GM19328 (cell line): ENCODE measurements around the gene EMC9.
"Not testable (repeated sequence)": the region's sequence is repeated elsewhere in the genome, so short reads cannot be mapped to it uniquely, and the experiment has no call there.

Source experiments
- ATAC-seq: cut with Tn5 transposase; IDR thresholded peaks from one replicate; pipeline ENCODE4 v1.9.1; 2021; ENCODE audit warnings: mild to moderate bottlenecking, moderate library complexity; ENCODE audit not compliant: unreplicated experiment

The EMC9 gene

GRCh38 chr14:24110523-24110922 is 30.9 kb downstream of the EMC9 start:
- no peak for ATAC-seq

GRCh38 chr14:24110060-24110459 is 31.3 kb downstream of the EMC9 start:
- ATAC-seq, result no peak

GRCh38 chr14:24108336-24108874 is 33.0 kb downstream of the EMC9 start:
- ATAC-seq, result peak; percentile 33

- no peak for ATAC-seq
Observed at GRCh38 chr14:24106672-24107271, 34.6 kb downstream of the EMC9 start.

- ATAC-seq, result not testable (repeated sequence)
Observed at GRCh38 chr14:24105609-24106239, 35.7 kb downstream of the EMC9 start.

GRCh38 chr14:24103451-24103850 is 37.9 kb downstream of the EMC9 start:
- no peak for ATAC-seq

- no peak for ATAC-seq
Observed at GRCh38 chr14:24102357-24103048, 38.9 kb downstream of the EMC9 start.

- ATAC-seq, result no peak
Observed at GRCh38 chr14:24100982-24101494, 40.4 kb downstream of the EMC9 start.

- no peak for ATAC-seq
Observed at GRCh38 chr14:24100197-24100981, 41.0 kb downstream of the EMC9 start.

- no peak for ATAC-seq
Observed at GRCh38 chr14:24098927-24099813, 42.2 kb downstream of the EMC9 start.

GRCh38 chr14:24098229-24098926 is 43.0 kb downstream of the EMC9 start:
- ATAC-seq, result no peak

GRCh38 chr14:24096545-24097181 is 44.7 kb downstream of the EMC9 start:
- ATAC-seq, result no peak

- peak; percentile 68 for ATAC-seq
Observed at GRCh38 chr14:24095271-24096068, 45.9 kb downstream of the EMC9 start.

GRCh38 chr14:24094841-24095270 is 46.5 kb downstream of the EMC9 start:
- no peak for ATAC-seq

GRCh38 chr14:24093901-24094840 is 47.2 kb downstream of the EMC9 start, which contains the start of gene PCK2:
Gene PCK2, plus strand, starts transcription at chr14:24094311. Its CDS starts 95 bp downstream, at chr14:24094406.
- no peak for ATAC-seq

GRCh38 chr14:24093207-24093900 is 48.0 kb downstream of the EMC9 start:
- ATAC-seq, result no peak
